Measurements from ENCODE around the gene ST6GALNAC4. TPM values are rescaled to one million over a fixed set of nuclear protein-coding genes. Genes with fewer than 3 reads are reported as not detected.

ST6GALNAC4 gene
- polyA plus RNA-seq, 3 donors: 8.9 to 14.0 (median 10.3) TPM

GRCh38 chr9:127963359-127964064, 46.7 kb upstream of the ST6GALNAC4 start:
- no peak overlapping the region for H3K4me2 ChIP-seq (replicated peaks; ENCODE audit: extremely low read depth, low read length, poor library complexity, severe bottlenecking)
- peaks cover 0 to 4% (median 0%) of the 10 kb centered on the region in 7 donors for H3K9me3 Mint-ChIP-seq

GRCh38 chr9:127963041-127963358, 46.2 kb upstream of the ST6GALNAC4 start:
- no peak for TF ChIP-seq CTCF (IDR thresholded peaks at IDR 0.05)
- Mint-ChIP-seq H3K27me3 (ENCODE audit: low read depth in 3 of 3) (peaks cover 2 to 9% (median 4%) of the 10 kb centered on the region in 3 donors), H3K36me3 (no peaks in the 10 kb centered on the region), H3K9me3 (peaks cover 0 to 4% (median 0%) of the 10 kb centered on the region in 7 donors), H3K4me1 (peaks cover 27% of the 10 kb centered on the region), H3K4me3 (no peak overlapping the region), H3K27ac (no peak overlapping the region)
- no peak overlapping the region for H3K27ac ChIP-seq (ENCODE audit: low read depth in 1 of 2, low read length in 2 of 2)
- H3K9me3 ChIP-seq (replicated peaks in 1 of 2; ENCODE audit: control insufficient read depth in 1 of 2, insufficient read depth in 1 of 2, low read length in 2 of 2): no peaks in the 10 kb centered on the region
- no peaks in the 10 kb centered on the region for H3K27me3 ChIP-seq (ENCODE audit: control insufficient read depth in 2 of 2, insufficient read depth in 2 of 2, low read length in 2 of 2)
- H3K4me1 ChIP-seq (ENCODE audit: control insufficient read depth in 1 of 2, insufficient read depth in 2 of 2, low read length in 2 of 2): peaks cover 13 to 22% of the 10 kb centered on the region in 2 donors
- no peaks in the 10 kb centered on the region for H3K36me3 ChIP-seq (replicated peaks in 1 of 2; ENCODE audit: control insufficient read depth in 1 of 2, insufficient read depth in 2 of 2, low read length in 2 of 2)
- H3K4me3 ChIP-seq (replicated peaks in 1 of 3; ENCODE audit: low read depth in 2 of 3, low read length in 3 of 3): no peak overlapping the region
- H3K79me2 ChIP-seq (ENCODE audit: insufficient read depth, low read length): no peaks in the 10 kb centered on the region
- DNase-seq: no peak
- no peak overlapping the region for H3K4me2 ChIP-seq (replicated peaks; ENCODE audit: extremely low read depth, low read length, poor library complexity, severe bottlenecking)
- H3K9ac ChIP-seq (ENCODE audit: insufficient read depth, low read length, poor library complexity, severe bottlenecking): no peak overlapping the region
- H2AFZ ChIP-seq (ENCODE audit: insufficient read depth, low read depth, low read length, poor library complexity, severe bottlenecking): no peak overlapping the region
- 83% methylated on average over 2 of the region's 3 CpGs for WGBS (ENCODE audit: insufficient coverage)
- H4K20me1 ChIP-seq (ENCODE audit: insufficient read depth, low read length): no peaks in the 10 kb centered on the region
- intact Hi-C loops (cut with micrococcal nuclease): no loop called here

More at GRCh38 chr9:127963359-127964064, 46.7 kb upstream of the ST6GALNAC4 start:
- H3K27ac Mint-ChIP-seq: no peak overlapping the region
- Histone ChIP-seq H4K20me1 (ENCODE audit: insufficient read depth, low read length) (no peaks in the 10 kb centered on the region), H3K27ac (ENCODE audit: low read depth in 1 of 2, low read length in 2 of 2) (no peak overlapping the region), H3K36me3 (replicated peaks in 1 of 2; ENCODE audit: control insufficient read depth in 1 of 2, insufficient read depth in 2 of 2, low read length in 2 of 2) (no peaks in the 10 kb centered on the region), H3K9me3 (replicated peaks in 1 of 2; ENCODE audit: control insufficient read depth in 1 of 2, insufficient read depth in 1 of 2, low read length in 2 of 2) (no peaks in the 10 kb centered on the region), H3K27me3 (ENCODE audit: control insufficient read depth in 2 of 2, insufficient read depth in 2 of 2, low read length in 2 of 2) (no peaks in the 10 kb centered on the region), H3K4me3 (replicated peaks in 1 of 3; ENCODE audit: low read depth in 2 of 3, low read length in 3 of 3) (no peak overlapping the region), H3K9ac (ENCODE audit: insufficient read depth, low read length, poor library complexity, severe bottlenecking) (no peak overlapping the region), H3K79me2 (ENCODE audit: insufficient read depth, low read length) (no peaks in the 10 kb centered on the region), H3K4me1 (ENCODE audit: control insufficient read depth in 1 of 2, insufficient read depth in 2 of 2, low read length in 2 of 2) (peaks cover 13 to 27% of the 10 kb centered on the region in 2 donors), H2AFZ (ENCODE audit: insufficient read depth, low read depth, low read length, poor library complexity, severe bottlenecking) (no peak overlapping the region)
- H3K4me1 Mint-ChIP-seq: peaks cover 32% of the 10 kb centered on the region
- intact Hi-C loops (cut with micrococcal nuclease): no loop called here
- WGBS (ENCODE audit: insufficient coverage): 98% methylated on average over 11 of the region's 19 CpGs
- no peak for TF ChIP-seq CTCF (IDR thresholded peaks at IDR 0.05)
- DNase-seq: no peak
- peaks cover 4 to 8% (median 4%) of the 10 kb centered on the region in 3 donors for H3K27me3 Mint-ChIP-seq (ENCODE audit: low read depth in 3 of 3)
- no peaks in the 10 kb centered on the region for H3K36me3 Mint-ChIP-seq
- H3K4me3 Mint-ChIP-seq: no peak overlapping the region
